Brain microvascular endothelial cell (primary cell): ENCODE data around the gene MAB21L1.

Experiments used
- DNase-seq: peaks from one replicate; pipeline ENCODE4 v3.0.0-alpha.2; 2020
- H3K27ac ChIP-seq: fragments of 250-450 bp; sonication (Bioruptor Pico); 2 replicates; pipeline ENCODE4 v1.5.1; 2020; ENCODE audit warnings: mild to moderate bottlenecking, moderate library complexity
- H3K27me3 ChIP-seq: fragments of 250-450 bp; sonication (Bioruptor Pico); replicated peaks from 2 replicates; pipeline ENCODE4 v1.5.1; 2020; ENCODE audit warnings: mild to moderate bottlenecking
- H3K36me3 ChIP-seq: fragments of 250-450 bp; sonication (Bioruptor Pico); replicated peaks from 2 replicates; pipeline ENCODE4 v1.5.1; 2020; ENCODE audit warnings: mild to moderate bottlenecking
- H3K4me3 ChIP-seq: 2 replicates; pipeline ENCODE4 v1.5.1; 2011; ENCODE audit warnings: low read depth, mild to moderate bottlenecking, control low read depth, low read length, moderate library complexity
- CTCF ChIP-seq: IDR thresholded peaks from 2 replicates; pipeline ENCODE4 v1.5.1; 2011; ENCODE audit warnings: low read depth, mild to moderate bottlenecking, moderate library complexity, low read length, control low read depth, inconsistent platforms; ENCODE audit errors: missing control alignments
- in situ Hi-C: cut with HindIII; loops from 2 replicates; pipeline ENCODE4 v1.10.0; 2017; ENCODE audit warnings: low sequenced_read_pairs, low pct_ligation_motif_present

The MAB21L1 gene

GRCh38 chr13:35473206-35473775, 3.2 kb downstream of the MAB21L1 start:
- Histone ChIP-seq H3K4me3 (no peak overlapping the region), H3K36me3 (no peaks in the 10 kb centered on the region), H3K27me3 (peaks cover 49% of the 10 kb centered on the region), H3K27ac (no peak overlapping the region)
- DNase-seq, result no peak
- in situ Hi-C loops, result no loop called here
- TF ChIP-seq CTCF, result no peak

GRCh38 chr13:35472323-35472881, 4.1 kb downstream of the MAB21L1 start:
- DNase-seq, result no peak
- TF ChIP-seq CTCF, result no peak
- Histone ChIP-seq H3K36me3 (no peaks in the 10 kb centered on the region), H3K4me3 (no peak overlapping the region), H3K27ac (no peak overlapping the region), H3K27me3 (peaks cover 41% of the 10 kb centered on the region)
- in situ Hi-C loops, result no loop called here

- no peak for DNase-seq
- Histone ChIP-seq H3K36me3 (no peaks in the 10 kb centered on the region), H3K27ac (no peak overlapping the region), H3K27me3 (peaks cover 36% of the 10 kb centered on the region), H3K4me3 (no peak overlapping the region)
- no peak for TF ChIP-seq CTCF
- in situ Hi-C loops, result no loop called here
Measured at GRCh38 chr13:35471706-35472322, 4.7 kb downstream of the MAB21L1 start.

- no peak overlapping the region for H3K27ac ChIP-seq
- H3K4me3 ChIP-seq, result peak overlapping the region; percentile 45
- no peak for TF ChIP-seq CTCF
- peaks cover 33% of the 10 kb centered on the region for H3K27me3 ChIP-seq
- in situ Hi-C loops, result no loop called here
- DNase-seq, result peak; percentile 5
- no peaks in the 10 kb centered on the region for H3K36me3 ChIP-seq
Measured at GRCh38 chr13:35470671-35471661, 5.5 kb downstream of the MAB21L1 start.

- in situ Hi-C loops, result no loop called here
- peaks cover 24% of the 10 kb centered on the region for H3K27me3 ChIP-seq
- TF ChIP-seq CTCF, result no peak
- no peak overlapping the region for H3K4me3 ChIP-seq
- no peaks in the 10 kb centered on the region for H3K36me3 ChIP-seq
- no peak for DNase-seq
- H3K27ac ChIP-seq, result no peak overlapping the region
Measured at GRCh38 chr13:35469806-35470525, 6.5 kb downstream of the MAB21L1 start.
